Mesendoderm (in vitro differentiated cells): ENCODE measurements around the gene FGFRL1.
A peak's percentile ranks its signal among the peaks of the same experiment; 100 is the strongest.

ENCODE experiments used
- DNase-seq: peaks from one replicate; pipeline ENCODE4 v3.0.0; 2013
- H2AK5ac ChIP-seq: 2 replicates; pipeline ENCODE4 v1.6.1; 2013; ENCODE audit warnings: low read length, inconsistent platforms
- H2BK120ac ChIP-seq: 2 replicates; pipeline ENCODE4 v1.6.1; 2013; ENCODE audit warnings: low read depth, mild to moderate bottlenecking, low read length, moderate library complexity, mixed read lengths
- H2BK15ac ChIP-seq: replicated peaks from 2 replicates; pipeline ENCODE4 v1.6.1; 2013; ENCODE audit warnings: low read depth, mild to moderate bottlenecking, moderate library complexity
- H2BK5ac ChIP-seq: 2 replicates; pipeline ENCODE4 v1.6.1; 2013; ENCODE audit warnings: low read length, inconsistent platforms
- H3K18ac ChIP-seq: 2 replicates; pipeline ENCODE4 v1.6.1; 2013; ENCODE audit warnings: mild to moderate bottlenecking, low read length, mixed read lengths
- H3K23ac ChIP-seq: one replicate; pipeline ENCODE4 v1.6.1; 2013; ENCODE audit warnings: low read length
- H3K27ac ChIP-seq: 2 replicates; pipeline ENCODE4 v1.5.1; 2013; ENCODE audit warnings: low read depth, mild to moderate bottlenecking, inconsistent platforms, low read length, moderate library complexity
- H3K27me3 ChIP-seq: 2 replicates; pipeline ENCODE4 v1.6.1; 2013; ENCODE audit warnings: low read length, control low read depth, mild to moderate bottlenecking, inconsistent platforms; ENCODE audit not compliant: insufficient read depth, poor library complexity
- H3K36me3 ChIP-seq: 2 replicates; pipeline ENCODE4 v1.6.1; 2013; ENCODE audit warnings: low read length, inconsistent platforms; ENCODE audit not compliant: control insufficient read depth, insufficient read depth
- H3K4ac ChIP-seq: one replicate; pipeline ENCODE4 v1.6.1; 2013; ENCODE audit warnings: low read depth, mild to moderate bottlenecking, low read length, moderate library complexity
- H3K4me1 ChIP-seq: 2 replicates; pipeline ENCODE4 v1.6.1; 2013; ENCODE audit warnings: low read depth, low read length, inconsistent platforms; ENCODE audit not compliant: control insufficient read depth
- H3K4me2 ChIP-seq: 2 replicates; pipeline ENCODE4 v1.6.1; 2013; ENCODE audit warnings: low read length
- H3K4me3 ChIP-seq: 2 replicates; pipeline ENCODE4 v1.5.1; 2013; ENCODE audit warnings: mild to moderate bottlenecking, low read length
- H3K56ac ChIP-seq: one replicate; pipeline ENCODE4 v1.6.1; 2013; ENCODE audit warnings: low read length
- H3K79me1 ChIP-seq: 2 replicates; pipeline ENCODE4 v1.6.1; 2013; ENCODE audit warnings: low read length, inconsistent platforms
- H3K79me2 ChIP-seq: 2 replicates; pipeline ENCODE4 v1.6.1; 2013; ENCODE audit warnings: mild to moderate bottlenecking, low read length; ENCODE audit not compliant: control insufficient read depth, insufficient read depth
- H3K9ac ChIP-seq: 2 replicates; pipeline ENCODE4 v1.6.1; 2013; ENCODE audit warnings: low read length, inconsistent platforms
- H4K5ac ChIP-seq: one replicate; pipeline ENCODE4 v1.6.1; 2013; ENCODE audit warnings: low read length
- H4K8ac ChIP-seq: one replicate; pipeline ENCODE4 v1.6.1; 2013; ENCODE audit warnings: low read depth, mild to moderate bottlenecking, control low read depth, low read length, moderate library complexity
- WGBS: extraction: QIAGEN DNeasy Blood & Tissue Kit; methylation state at CpG from one replicate; pipeline ENCODE4 v1.1.7; 2013; ENCODE audit warnings: low lambda C conversion rate, missing lambda C conversion rate; ENCODE audit not compliant: insufficient coverage; ENCODE audit errors: extremely low coverage; 5-methylcytosine and 5-hydroxymethylcytosine counted together

Gene FGFRL1

GRCh38 chr4:987624-988513 lies 23.6 kb upstream of the FGFRL1 start:
- Histone ChIP-seq H3K4me2 (no peak overlapping the region), H3K79me1 (no peaks in the 10 kb centered on the region), H3K4ac (no peak overlapping the region), H4K5ac (no peak overlapping the region), H3K4me1 (no peaks in the 10 kb centered on the region), H3K18ac (no peak overlapping the region), H3K36me3 (no peaks in the 10 kb centered on the region), H2AK5ac (no peak overlapping the region), H2BK120ac (no peak overlapping the region), H4K8ac (no peak overlapping the region), H3K4me3 (no peak overlapping the region), H3K79me2 (no peaks in the 10 kb centered on the region), H3K27me3 (no peaks in the 10 kb centered on the region), H3K23ac (no peak overlapping the region), H2BK5ac (no peak overlapping the region), H3K9ac (peak overlapping the region; percentile 29), H3K56ac (no peak overlapping the region), H2BK15ac (no peak overlapping the region), H3K27ac (no peak overlapping the region)
- WGBS: no CpG with 5 or more reads among the region's 37 CpGs
- DNase-seq: no peak

- no peak overlapping the region for H3K9ac ChIP-seq
- H3K27ac ChIP-seq: no peak overlapping the region
- H3K4me2 ChIP-seq: no peak overlapping the region
- DNase-seq: no peak
- no CpG with 5 or more reads among the region's 69 CpGs for WGBS
- no peak overlapping the region for H3K56ac ChIP-seq
- no peak overlapping the region for H3K4me3 ChIP-seq
- H2BK15ac ChIP-seq: no peak overlapping the region
- H3K27me3 ChIP-seq: no peaks in the 10 kb centered on the region
- no peaks in the 10 kb centered on the region for H3K79me1 ChIP-seq
- H2BK120ac ChIP-seq: no peak overlapping the region
- H3K23ac ChIP-seq: no peak overlapping the region
- no peak overlapping the region for H2AK5ac ChIP-seq
- no peak overlapping the region for H2BK5ac ChIP-seq
- H4K5ac ChIP-seq: no peak overlapping the region
- H3K79me2 ChIP-seq: no peaks in the 10 kb centered on the region
- H3K4ac ChIP-seq: no peak overlapping the region
- no peaks in the 10 kb centered on the region for H3K36me3 ChIP-seq
- H3K18ac ChIP-seq: no peak overlapping the region
- no peak overlapping the region for H4K8ac ChIP-seq
- H3K4me1 ChIP-seq: no peaks in the 10 kb centered on the region
These were observed 22.4 kb upstream of the FGFRL1 start for GRCh38 chr4:988726-989721.

DNA sequence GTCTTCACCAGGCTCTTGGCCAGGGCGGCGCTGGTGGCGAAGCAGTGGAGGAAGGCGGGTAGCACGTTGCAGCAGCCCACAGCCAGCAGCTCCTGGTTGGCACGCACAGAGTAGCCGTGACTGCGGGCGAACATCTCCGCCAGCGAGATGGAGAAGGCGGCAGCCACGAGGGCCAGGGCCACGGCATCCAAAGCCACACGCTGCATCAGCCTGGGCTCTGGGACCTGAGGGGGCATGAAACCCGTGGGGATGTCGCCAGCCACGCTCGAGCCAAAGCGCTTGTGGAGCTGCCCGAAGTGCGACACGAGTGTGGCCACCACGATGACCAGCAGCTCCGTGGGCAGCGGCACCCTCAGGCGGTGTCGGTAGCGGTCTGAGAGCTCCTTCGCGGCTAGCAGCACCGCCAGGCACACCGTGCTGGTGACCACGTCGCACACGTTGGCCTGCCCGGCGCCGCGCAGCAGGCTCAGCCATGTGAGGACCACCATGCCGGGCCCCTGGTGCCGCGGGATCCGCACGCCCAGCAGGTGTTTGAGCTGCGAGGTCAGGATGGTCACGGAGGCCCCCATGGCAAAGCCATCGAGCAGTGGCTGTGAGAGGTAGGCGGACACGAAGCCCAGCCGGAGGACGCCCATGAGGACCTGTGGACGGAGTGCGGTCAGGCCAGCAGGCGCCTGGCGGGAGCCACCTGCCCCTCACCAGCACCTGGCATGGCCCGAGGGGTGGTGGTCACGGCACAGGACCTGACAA lies 21.5 kb upstream of the FGFRL1 start:
- Histone ChIP-seq H2BK5ac (no peak overlapping the region), H3K56ac (no peak overlapping the region), H3K18ac (no peak overlapping the region), H3K27ac (no peak overlapping the region), H3K36me3 (no peaks in the 10 kb centered on the region), H4K8ac (no peak overlapping the region), H3K4me1 (no peaks in the 10 kb centered on the region), H3K79me1 (no peaks in the 10 kb centered on the region), H2AK5ac (no peak overlapping the region), H4K5ac (no peak overlapping the region), H2BK120ac (no peak overlapping the region), H3K79me2 (no peaks in the 10 kb centered on the region), H3K4me2 (no peak overlapping the region), H3K4me3 (no peak overlapping the region), H3K23ac (no peak overlapping the region), H3K9ac (no peak overlapping the region), H3K4ac (no peak overlapping the region), H2BK15ac (no peak overlapping the region), H3K27me3 (no peaks in the 10 kb centered on the region)
- WGBS: no CpG with 5 or more reads among the region's 58 CpGs
- DNase-seq: no peak

DNA sequence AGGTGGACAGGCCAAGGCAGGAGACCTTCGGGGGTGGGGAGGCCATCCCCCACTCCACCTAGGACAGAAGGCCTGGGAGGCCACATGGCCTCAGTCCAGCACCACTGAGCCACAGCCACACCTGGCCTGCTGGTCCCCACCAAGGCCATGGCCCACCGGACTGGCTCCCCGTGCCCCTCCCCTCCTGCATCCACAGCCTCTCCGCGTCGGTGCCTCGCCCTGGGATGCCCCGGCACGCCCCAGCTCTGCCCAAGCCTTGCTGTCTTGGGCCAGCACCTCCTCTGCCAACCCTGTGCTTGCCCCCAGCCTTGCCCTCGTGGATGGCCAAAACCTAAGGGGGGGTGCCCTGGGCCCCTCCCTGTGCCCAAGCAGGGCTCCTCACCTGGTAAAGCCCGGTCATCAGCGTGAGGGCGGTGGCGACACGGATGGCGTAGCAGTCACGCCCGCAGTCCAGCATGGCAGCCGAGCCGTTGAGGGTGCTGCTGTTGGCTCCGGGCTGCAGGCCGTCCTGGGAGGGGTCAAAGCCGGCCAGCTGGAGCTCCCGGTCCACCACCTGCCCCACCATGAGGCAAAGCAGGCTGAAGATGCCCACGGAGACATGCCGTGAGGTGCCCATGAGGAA lies 20.6 kb upstream of the FGFRL1 start:
- H3K18ac ChIP-seq: no peak overlapping the region
- no peak overlapping the region for H2BK5ac ChIP-seq
- H3K36me3 ChIP-seq: no peaks in the 10 kb centered on the region
- H2BK15ac ChIP-seq: no peak overlapping the region
- H3K56ac ChIP-seq: no peak overlapping the region
- no peak overlapping the region for H3K23ac ChIP-seq
- no peak overlapping the region for H3K27ac ChIP-seq
- H4K8ac ChIP-seq: no peak overlapping the region
- no CpG with 5 or more reads among the region's 26 CpGs for WGBS
- no peak for DNase-seq
- no peaks in the 10 kb centered on the region for H3K27me3 ChIP-seq
- H4K5ac ChIP-seq: no peak overlapping the region
- H3K9ac ChIP-seq: no peak overlapping the region
- no peak overlapping the region for H3K4me2 ChIP-seq
- no peak overlapping the region for H3K4ac ChIP-seq
- H3K4me1 ChIP-seq: no peaks in the 10 kb centered on the region
- H3K4me3 ChIP-seq: no peak overlapping the region
- H2AK5ac ChIP-seq: no peak overlapping the region
- no peaks in the 10 kb centered on the region for H3K79me1 ChIP-seq
- no peak overlapping the region for H2BK120ac ChIP-seq
- no peaks in the 10 kb centered on the region for H3K79me2 ChIP-seq
